NB4 (cell line): Measurements from ENCODE around the gene AXL.

Experiments used
- DNase-seq: peaks from one replicate; pipeline ENCODE4 v3.0.0; 2010; ENCODE audit warnings: low read depth
- H3K4me3 ChIP-seq: one replicate; pipeline ENCODE4 v1.5.1; 2011; ENCODE audit warnings: mild to moderate bottlenecking, low read depth, low read length, moderate library complexity
- CTCF ChIP-seq: IDR thresholded peaks from one replicate; pipeline ENCODE4 v1.5.1; 2012; ENCODE audit warnings: low read depth, low read length
- MAX ChIP-seq: IDR thresholded peaks from 2 replicates; pipeline ENCODE4 v1.6.1; 2011; ENCODE audit warnings: low read depth, low read length
- MYC ChIP-seq: IDR thresholded peaks from 2 replicates; pipeline ENCODE4 v1.6.1; 2011; ENCODE audit warnings: low read depth, low read length
- POLR2A ChIP-seq: IDR thresholded peaks from 2 replicates; pipeline ENCODE4 v1.6.1; 2011; ENCODE audit warnings: mild to moderate bottlenecking; ENCODE audit not compliant: insufficient read length; ENCODE audit errors: extremely low read depth

AXL gene

DNA sequence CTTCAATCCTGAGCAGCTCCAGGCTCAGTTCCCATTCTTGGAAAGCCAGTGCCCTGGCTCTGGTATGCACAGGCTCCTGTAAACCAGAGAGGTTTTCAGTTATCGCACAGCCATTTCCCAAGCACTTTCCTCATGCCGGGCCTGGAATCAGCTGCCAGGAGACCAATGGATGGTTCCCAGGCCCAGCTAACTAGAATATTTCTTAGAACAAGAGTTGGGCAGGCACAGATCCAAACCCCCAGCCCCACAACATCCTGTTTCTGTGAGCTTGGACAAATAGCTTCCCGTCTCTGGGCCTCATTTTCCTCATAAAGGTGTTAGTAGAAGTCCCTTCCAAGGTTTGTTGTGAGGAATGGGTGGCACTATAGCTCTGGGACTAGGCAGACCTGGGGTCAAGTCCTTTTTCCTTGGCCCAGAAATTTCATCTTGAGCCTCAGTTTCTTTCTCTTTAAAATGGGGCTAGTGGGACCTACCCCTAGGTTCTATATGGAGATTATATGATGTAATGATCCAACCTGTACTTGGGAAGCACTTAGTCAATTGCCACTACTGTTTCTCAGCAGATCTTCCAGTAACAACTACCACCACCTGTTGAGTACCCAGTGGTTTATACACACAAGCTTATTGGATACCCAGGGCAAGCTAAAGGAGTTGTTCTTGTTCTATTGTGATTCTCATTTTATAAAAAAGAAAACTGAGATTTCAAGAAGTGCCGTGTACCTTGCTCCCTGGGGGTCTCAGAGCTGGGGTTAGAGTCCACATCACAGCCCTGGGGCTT, 85.9 kb downstream of the AXL start:
- no peak for TF ChIP-seq MYC
- no peak for DNase-seq
- H3K4me3 ChIP-seq, result no peak overlapping the region

DNA sequence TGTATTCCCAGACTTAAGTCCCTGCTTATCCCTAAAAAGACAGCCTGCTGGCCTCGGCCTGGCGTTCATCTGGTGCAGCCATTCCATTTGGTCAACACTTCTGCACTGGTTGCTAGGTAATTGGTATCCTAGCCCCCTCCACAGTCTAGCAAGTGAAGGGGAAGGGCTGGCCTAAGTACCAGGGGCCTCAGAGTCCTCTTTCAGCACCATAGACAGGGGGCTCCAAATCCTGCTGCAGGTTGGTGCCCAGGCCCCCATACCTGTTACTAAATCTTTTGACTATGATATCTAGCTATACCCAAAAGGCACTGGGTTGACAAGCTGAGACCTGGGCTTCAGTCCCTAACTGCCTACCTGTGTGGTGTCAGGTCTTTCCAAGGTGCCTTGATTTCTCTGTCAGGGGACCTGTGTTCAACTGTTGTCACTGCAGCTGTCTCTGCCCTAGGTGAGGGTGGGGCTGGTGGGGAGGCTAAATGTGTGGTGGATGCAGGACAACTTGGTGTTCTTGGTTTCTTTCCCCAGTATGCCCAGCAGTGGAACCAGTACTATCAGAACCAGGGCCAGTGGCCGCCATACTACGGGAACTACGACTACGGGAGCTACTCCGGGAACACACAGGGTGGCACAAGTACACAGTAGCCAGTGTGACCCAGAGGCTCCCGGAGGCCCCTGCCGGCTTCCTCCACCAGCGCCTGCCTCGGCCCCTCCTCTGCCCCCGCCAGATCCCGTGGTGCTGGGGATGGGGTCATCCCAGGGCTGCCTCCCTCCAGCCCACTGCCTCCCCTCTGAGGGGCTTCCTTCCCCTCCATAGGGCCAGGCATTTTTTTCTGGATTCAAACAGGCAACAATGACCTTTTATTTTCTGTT, 87.1 kb downstream of the AXL start:
- TF ChIP-seq POLR2A, result no peak
- TF ChIP-seq MYC, result no peak
- TF ChIP-seq MAX, result no peak
- TF ChIP-seq CTCF, result no peak
- H3K4me3 ChIP-seq, result no peak overlapping the region
- DNase-seq, result no peak

DNA sequence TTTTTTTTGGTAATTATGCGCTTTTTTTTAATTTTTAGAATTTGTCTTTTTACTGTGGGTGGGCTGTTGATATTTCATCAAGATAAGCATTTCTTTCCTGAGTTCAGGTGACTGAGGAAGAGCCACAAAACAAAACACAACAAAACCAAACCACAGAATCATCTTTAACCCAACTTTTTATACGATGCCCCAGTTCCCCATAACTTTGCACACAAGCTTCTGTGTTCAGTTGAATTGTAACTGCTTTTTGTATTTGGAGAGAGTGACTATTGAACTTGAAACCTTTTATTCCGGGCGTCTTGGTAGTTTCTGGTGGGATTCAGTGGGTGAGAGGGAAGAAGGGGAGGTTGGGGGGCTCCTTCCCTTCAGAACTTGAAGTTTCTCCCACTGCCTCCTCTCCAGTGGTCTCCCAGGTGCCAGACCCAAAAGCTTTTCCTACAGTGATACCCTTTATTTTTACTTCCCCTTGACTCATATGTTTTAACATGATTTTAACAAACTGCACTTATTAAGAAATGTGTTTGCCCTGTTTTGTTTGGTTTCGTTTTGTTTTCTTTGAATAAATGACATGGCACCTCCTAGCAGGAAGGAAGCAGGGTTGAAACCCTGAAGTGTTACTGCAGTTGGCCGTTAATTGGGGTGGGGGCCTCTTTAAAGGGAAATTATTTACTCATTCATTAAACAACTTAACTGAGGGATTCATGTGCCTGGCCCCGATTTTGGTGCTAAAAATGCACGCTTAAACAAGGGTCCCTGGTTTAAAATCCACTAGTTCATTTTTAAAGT, 88.3 kb downstream of the AXL start:
- no peak for DNase-seq
- no peak overlapping the region for H3K4me3 ChIP-seq
- TF ChIP-seq MYC (no peak), MAX (no peak), CTCF (no peak)

- TF ChIP-seq POLR2A (no peak), MYC (no peak), MAX (no peak)
- DNase-seq, result no peak
- H3K4me3 ChIP-seq, result no peak overlapping the region
These were observed 89.0 kb downstream of the AXL start for GRCh38 chr19:41307954-41308449.

DNA sequence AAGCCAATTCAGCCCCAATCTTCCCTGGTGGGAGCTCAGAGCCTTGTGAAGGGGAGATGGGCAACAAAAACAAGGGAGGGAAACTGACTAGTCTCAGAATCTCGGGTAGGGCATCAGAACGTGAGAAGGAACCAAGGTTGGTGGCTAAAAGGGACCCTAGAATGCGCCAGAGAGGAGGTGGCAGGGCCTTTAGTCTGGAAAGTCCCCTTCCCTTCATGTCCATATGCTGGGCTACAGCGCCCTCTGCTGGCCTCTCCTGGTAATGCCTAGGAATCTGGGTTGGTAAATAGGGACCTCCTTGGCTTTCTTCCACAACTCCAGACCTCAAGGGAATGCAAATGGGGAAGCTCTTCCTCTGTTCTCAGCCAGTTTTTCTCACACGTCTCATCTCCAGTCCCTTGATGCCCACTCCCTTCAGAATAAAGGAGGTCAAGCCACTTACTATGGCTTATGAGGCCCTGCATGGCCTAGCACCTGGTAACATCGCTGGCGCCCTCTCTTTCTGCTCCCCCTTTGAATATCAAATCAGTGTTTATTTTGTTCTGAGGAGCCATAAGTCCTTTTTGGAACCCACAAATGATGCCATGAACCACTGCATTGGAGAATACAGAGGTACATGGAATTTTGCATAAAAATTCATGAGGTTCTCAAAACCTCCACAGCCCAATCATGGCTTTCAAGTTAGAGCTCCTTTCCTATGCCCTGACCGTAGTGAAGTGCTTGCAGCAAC, 89.6 kb downstream of the AXL start:
- DNase-seq, result peak; percentile 78
- TF ChIP-seq POLR2A (no peak), MAX (peak; percentile 50), MYC (peak; percentile 42; the same call in 1 of the 2 replicates), CTCF (peak; percentile 79)
- H3K4me3 ChIP-seq, result no peak overlapping the region
